Activated naive CD4-positive, alpha-beta T cell treated with anti-CD3 and anti-CD28 coated beads for 36 hours (primary cell): ENCODE results near the gene DDRGK1. TPM values are rescaled to one million over a fixed set of nuclear protein-coding genes. Genes with fewer than 3 reads are reported as not detected.
A peak's percentile ranks its signal among the peaks of the same experiment; 100 is the strongest.
"Not testable (repeated sequence)": the region's sequence is repeated elsewhere in the genome, so short reads cannot be mapped to it uniquely, and the experiment has no call there.

Source experiments
- CTCF ChIA-PET: fragments of 350-600 bp; sonication (Branson Sonifier 250); formaldehyde crosslinking; loops from one replicate; lab custom pipeline; 2021; ENCODE audit warnings: antibody characterized with exemption; lab: Charles Lee
- DNase-seq: peaks from one replicate; pipeline ENCODE4 v3.0.0-alpha.2; 2020
- H3K27ac Mint-ChIP-seq: one replicate; pipeline ENCODE4 v1.8.0; 2021; ENCODE audit warnings: mild to moderate bottlenecking, mixed read lengths
- H3K27me3 Mint-ChIP-seq: one replicate; pipeline ENCODE4 v1.8.0; 2021; ENCODE audit warnings: low read depth, mixed read lengths
- H3K36me3 Mint-ChIP-seq: one replicate; pipeline ENCODE4 v1.8.0; 2021; ENCODE audit warnings: low read depth, mixed read lengths
- H3K4me1 Mint-ChIP-seq: one replicate; pipeline ENCODE4 v1.8.0; 2021; ENCODE audit warnings: low read depth, mixed read lengths
- H3K4me3 Mint-ChIP-seq: one replicate; pipeline ENCODE4 v1.8.0; 2021; ENCODE audit warnings: mild to moderate bottlenecking, moderate library complexity, mixed read lengths
- H3K9me3 Mint-ChIP-seq: one replicate; pipeline ENCODE4 v1.8.0; 2021; ENCODE audit warnings: mixed read lengths
- intact Hi-C: fragments of 100-400 bp; cut with micrococcal nuclease; formaldehyde crosslinking; loops from one replicate; pipeline ENCODE4 v1.15.1; 2023
- total RNA-seq, 2 experiments: library from RNA; stranded (reverse); gene quantifications; one replicate each; pipeline ENCODE4 v1.2.3, GENCODE V29; 2021

The DDRGK1 gene
- total RNA-seq, 2 experiments from 2014 or later: 78.2 to 79.5 TPM

DNA sequence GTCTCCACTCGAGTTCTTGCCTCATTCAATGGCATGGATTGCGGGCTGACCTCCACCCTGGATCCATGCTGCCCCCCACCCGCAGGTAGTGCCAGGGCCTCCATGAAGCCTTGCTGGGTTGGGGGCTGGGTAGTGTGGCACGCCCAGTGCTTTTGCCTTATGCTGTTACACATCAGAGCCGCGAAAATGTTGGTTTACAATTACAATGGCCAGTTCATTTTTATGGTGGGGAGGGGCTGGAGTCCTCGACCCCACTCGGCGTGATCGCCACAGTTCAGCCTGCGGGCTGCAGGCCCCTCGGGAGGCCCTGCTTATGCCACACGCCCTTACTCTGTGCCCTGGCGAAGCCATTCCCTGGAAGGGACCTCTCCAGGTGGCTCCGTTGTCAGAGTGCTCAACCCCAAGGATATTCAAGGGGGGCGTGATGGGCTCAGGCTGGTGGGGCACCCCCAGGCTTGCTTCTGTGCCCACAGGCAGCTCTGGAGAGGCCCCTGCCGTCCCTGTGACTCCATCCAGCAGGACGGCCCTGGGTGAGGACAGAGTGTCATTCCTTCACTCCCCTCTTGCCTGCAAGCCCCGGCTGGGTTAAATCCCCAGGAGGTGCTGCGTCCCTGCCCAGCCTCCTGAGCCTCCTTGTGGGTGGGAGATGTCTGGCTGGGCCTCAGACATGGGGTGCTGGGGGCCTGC is 19.7 kb upstream of the DDRGK1 start:
- intact Hi-C loops: no loop called here
- CTCF ChIA-PET: interaction anchor here (0.6 to 9.0 kb wide), 3 partner anchors 12 to 92 kb away, joined by 3 to 74 read pairs (median 4); no protein-coding TSS in a partner anchor
- Mint-ChIP-seq H3K4me1 (peaks cover 21% of the 10 kb centered on the region), H3K27me3 (no peaks in the 10 kb centered on the region), H3K27ac (no peak overlapping the region), H3K36me3 (peaks cover 13% of the 10 kb centered on the region), H3K4me3 (no peak overlapping the region), H3K9me3 (no peaks in the 10 kb centered on the region)
- no peak for DNase-seq

GRCh38 chr20:3223651-3223993 is 19.1 kb upstream of the DDRGK1 start:
- no peak for DNase-seq
- Mint-ChIP-seq H3K36me3 (peaks cover 13% of the 10 kb centered on the region), H3K4me1 (peaks cover 21% of the 10 kb centered on the region), H3K27me3 (no peaks in the 10 kb centered on the region), H3K27ac (no peak overlapping the region), H3K9me3 (no peaks in the 10 kb centered on the region), H3K4me3 (no peak overlapping the region)
- intact Hi-C loops: no loop called here
- CTCF ChIA-PET: interaction anchor here (1.1 to 9.0 kb wide), 2 partner anchors 28 to 92 kb away, joined by 4 to 74 read pairs; no protein-coding TSS in a partner anchor

DNA sequence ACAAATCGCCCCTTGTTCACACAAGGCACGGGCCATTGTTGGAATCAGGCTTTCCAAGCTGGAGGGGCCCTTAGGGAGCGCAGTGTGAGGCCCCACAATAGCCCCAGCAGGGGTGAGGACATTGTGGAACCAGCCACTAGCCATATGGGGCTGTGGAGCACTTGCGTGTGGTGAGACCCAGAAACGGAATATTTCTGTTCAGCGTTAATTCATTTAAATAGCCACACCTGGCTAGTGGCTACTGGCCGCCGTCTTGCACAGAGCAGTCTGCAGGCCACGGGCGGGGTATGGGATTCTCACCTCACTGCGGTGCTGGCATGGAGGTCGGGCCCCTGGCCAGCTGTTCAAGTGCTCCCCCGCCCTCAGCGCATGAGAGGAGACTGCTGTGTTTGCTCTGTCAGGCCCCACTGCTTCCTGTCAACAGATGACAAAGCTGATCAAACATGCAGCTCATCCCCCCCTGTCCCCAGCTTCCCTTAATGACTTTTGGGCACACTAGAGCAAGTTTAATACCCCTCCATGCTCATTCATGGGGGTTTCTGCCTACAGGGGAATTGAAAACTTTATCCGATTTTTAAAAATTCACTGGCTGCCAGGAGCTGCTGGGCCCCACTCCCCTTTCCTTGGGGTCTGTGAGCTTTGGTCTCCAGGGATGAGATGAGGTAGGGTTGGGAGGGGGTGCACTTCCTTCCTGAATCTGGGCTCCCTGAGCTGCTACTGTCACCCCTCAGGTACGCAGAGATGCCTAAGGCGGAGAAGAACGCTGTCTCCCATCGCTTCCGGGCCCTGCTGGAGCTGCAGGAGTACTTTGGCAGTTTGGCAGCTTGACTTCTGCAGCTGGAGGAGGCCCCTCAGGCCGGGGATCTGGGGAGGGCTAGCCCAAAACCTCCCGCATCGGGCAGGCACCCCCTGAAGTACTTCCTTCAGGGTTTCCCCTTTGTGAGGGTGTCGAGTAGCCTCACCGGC is 18.4 kb upstream of the DDRGK1 start:
- DNase-seq: peak; percentile 65
- H3K27ac Mint-ChIP-seq: peak overlapping the region; percentile 41
- CTCF ChIA-PET: interaction anchor here (0.6 to 9.0 kb wide), 5 partner anchors 11 to 341 kb away, joined by 3 to 74 read pairs (median 3); no protein-coding TSS in a partner anchor
- intact Hi-C loops: no loop called here
- no peak overlapping the region for H3K4me3 Mint-ChIP-seq
- peaks cover 13% of the 10 kb centered on the region for H3K36me3 Mint-ChIP-seq
- H3K27me3 Mint-ChIP-seq: no peaks in the 10 kb centered on the region
- H3K9me3 Mint-ChIP-seq: no peaks in the 10 kb centered on the region
- peaks cover 24% of the 10 kb centered on the region for H3K4me1 Mint-ChIP-seq

DNA sequence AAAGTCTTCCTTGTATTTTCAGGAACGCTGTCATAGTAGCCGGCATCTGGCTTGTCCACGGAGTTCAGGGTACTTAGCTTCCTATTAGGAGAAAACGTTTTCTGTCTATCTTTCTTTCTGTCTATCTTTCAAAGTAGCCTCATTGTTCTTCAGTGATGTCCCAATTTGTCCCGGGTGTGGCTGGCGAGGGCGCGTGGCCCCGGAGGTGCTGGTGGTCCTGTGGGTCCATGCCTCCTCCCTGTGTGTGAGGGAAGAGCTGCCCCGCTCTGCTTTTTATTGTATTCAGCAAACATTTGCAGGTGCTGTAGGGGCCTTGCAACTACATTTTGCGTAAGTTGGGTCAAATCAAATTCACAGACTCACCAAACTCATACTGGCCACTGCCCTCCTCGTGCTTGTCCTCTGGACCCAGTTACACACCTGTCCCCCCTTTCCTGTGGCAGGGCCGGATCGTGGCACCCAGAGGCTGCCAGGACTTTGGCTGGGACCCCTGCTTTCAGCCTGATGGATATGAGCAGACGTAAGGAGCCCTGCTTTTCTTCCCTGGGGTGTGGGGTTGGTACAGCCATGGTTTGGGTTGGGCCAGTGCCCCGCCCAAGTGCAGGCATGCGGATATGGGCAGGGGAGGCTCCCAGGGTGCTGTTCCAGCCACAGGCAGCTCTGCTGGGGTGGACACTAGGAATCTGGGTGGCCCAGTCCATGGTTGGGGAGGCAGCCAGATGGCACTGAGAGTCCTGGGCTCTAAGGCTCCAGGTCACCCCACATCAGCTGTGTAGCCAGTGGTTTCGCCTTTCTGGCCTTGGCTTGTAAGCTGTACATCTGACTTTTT is 17.1 kb upstream of the DDRGK1 start:
- Mint-ChIP-seq H3K27ac (no peak overlapping the region), H3K36me3 (peaks cover 13% of the 10 kb centered on the region), H3K4me1 (peaks cover 24% of the 10 kb centered on the region), H3K9me3 (no peaks in the 10 kb centered on the region), H3K27me3 (no peaks in the 10 kb centered on the region), H3K4me3 (no peak overlapping the region)
- CTCF ChIA-PET: interaction anchor here (1.3 to 9.0 kb wide), 3 partner anchors 12 to 342 kb away, joined by 3 to 74 read pairs (median 6); partner anchors contain the start of gene ITPA
- intact Hi-C loops: no loop called here
- DNase-seq: no peak

GRCh38 chr20:3218307-3218988 is 14.0 kb upstream of the DDRGK1 start:
- CTCF ChIA-PET: interaction anchor here (0.6 to 9.0 kb wide), 22 partner anchors 9 to 459 kb away, joined by 3 to 74 read pairs (median 4); partner anchors contain the start of gene ITPA
- Mint-ChIP-seq H3K27me3 (no peaks in the 10 kb centered on the region), H3K36me3 (peaks cover 20% of the 10 kb centered on the region), H3K9me3 (no peaks in the 10 kb centered on the region), H3K4me3 (no peak overlapping the region), H3K27ac (no peak overlapping the region), H3K4me1 (peaks cover 21% of the 10 kb centered on the region)
- peak; percentile 76 for DNase-seq
- intact Hi-C loops: loop anchor here (1.0 kb wide), 2 partner anchors 58 to 98 kb away; no protein-coding TSS in a partner anchor

DNA sequence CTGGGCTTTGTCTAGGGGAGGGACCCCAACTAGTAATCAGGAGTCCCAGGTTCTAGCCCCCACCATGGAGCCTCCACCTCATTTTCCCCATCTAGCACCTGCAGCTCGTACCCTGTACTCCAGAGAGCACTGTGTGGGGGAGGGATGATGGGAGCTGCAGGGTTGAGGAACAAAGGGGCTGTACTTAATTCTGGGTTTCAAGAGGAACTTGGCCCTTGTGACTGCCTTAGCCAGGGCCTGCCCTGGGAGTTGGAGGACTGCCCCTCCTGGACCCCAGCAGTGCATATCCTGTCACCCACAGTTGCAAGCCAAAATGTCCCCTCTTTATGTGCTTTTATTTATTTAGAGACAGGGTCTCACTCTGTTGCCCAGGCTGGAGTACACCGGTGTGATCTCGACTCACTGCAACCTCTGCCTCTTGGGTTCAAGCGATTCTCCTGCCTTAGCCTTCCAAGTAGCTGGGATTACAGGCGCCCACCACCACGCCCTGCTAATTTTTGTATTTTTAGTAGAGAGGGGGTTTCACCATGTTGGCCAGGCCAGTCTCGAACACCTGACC is 11.0 kb upstream of the DDRGK1 start:
- CTCF ChIA-PET: interaction anchor here (1.3 kb wide), 1 partner anchor 101 kb away, joined by 3 read pairs; no protein-coding TSS in a partner anchor
- H3K36me3 Mint-ChIP-seq: peaks cover 19% of the 10 kb centered on the region
- H3K27me3 Mint-ChIP-seq, H3K27ac Mint-ChIP-seq, H3K9me3 Mint-ChIP-seq, DNase-seq, intact Hi-C loops, H3K4me3 Mint-ChIP-seq: not testable (repeated sequence)
- peaks cover 14% of the 10 kb centered on the region for H3K4me1 Mint-ChIP-seq

- Mint-ChIP-seq H3K9me3 (no peaks in the 10 kb centered on the region), H3K27ac (no peak overlapping the region), H3K27me3 (no peaks in the 10 kb centered on the region), H3K4me1 (peaks cover 24% of the 10 kb centered on the region), H3K4me3 (no peak overlapping the region), H3K36me3 (peaks cover 16% of the 10 kb centered on the region)
- DNase-seq: no peak
- intact Hi-C loops: no loop called here
- CTCF ChIA-PET: interaction anchor here (0.6 to 0.7 kb wide), 2 partner anchors 98 to 104 kb away, joined by 3 read pairs; no protein-coding TSS in a partner anchor
These were observed 8.7 kb upstream of the DDRGK1 start for GRCh38 chr20:3213226-3213625.

DNA sequence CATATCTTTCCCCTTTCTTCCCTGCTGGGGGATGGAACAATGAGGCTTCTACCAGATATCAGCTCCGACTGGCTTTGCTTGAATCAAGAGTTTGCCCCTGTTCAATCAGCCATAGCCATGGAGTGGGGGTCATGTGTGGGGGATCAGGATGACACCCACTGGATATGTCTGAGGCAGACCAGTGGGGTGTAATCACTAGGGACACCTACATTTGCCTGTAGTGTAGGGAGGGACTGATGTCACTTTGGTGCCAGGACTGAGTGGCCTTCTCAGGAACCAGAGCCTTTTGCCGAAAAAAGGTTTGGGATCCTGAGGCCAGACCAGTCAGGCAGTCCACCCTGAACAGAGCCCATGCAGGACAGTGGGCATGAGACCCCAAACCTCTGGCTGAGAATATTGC is 5.9 kb upstream of the DDRGK1 start:
- Mint-ChIP-seq H3K27ac (peak overlapping the region; percentile 24), H3K36me3 (peaks cover 16% of the 10 kb centered on the region), H3K4me1 (peaks cover 24% of the 10 kb centered on the region), H3K27me3 (no peaks in the 10 kb centered on the region), H3K9me3 (no peaks in the 10 kb centered on the region), H3K4me3 (peak overlapping the region; percentile 97)
- CTCF ChIA-PET: interaction anchor here (0.6 to 3.5 kb wide), 4 partner anchors 8 to 892 kb away, joined by 3 to 17 read pairs (median 4); no protein-coding TSS in a partner anchor
- DNase-seq: no peak
- intact Hi-C loops: no loop called here

- CTCF ChIA-PET: interaction anchor here (0.6 to 3.5 kb wide), 4 partner anchors 9 to 156 kb away, joined by 4 to 17 read pairs (median 5); no protein-coding TSS in a partner anchor
- H3K4me3 Mint-ChIP-seq: peak overlapping the region; percentile 97
- peaks cover 16% of the 10 kb centered on the region for H3K36me3 Mint-ChIP-seq
- no peaks in the 10 kb centered on the region for H3K9me3 Mint-ChIP-seq
- H3K4me1 Mint-ChIP-seq: peaks cover 24% of the 10 kb centered on the region
- peak overlapping the region; percentile 90 for H3K27ac Mint-ChIP-seq
- DNase-seq: peak; percentile 14
- intact Hi-C loops: loop anchor here (1.0 kb wide), 1 partner anchor 198 kb away; no protein-coding TSS in a partner anchor
- no peaks in the 10 kb centered on the region for H3K27me3 Mint-ChIP-seq
These were observed 5.5 kb upstream of the DDRGK1 start for GRCh38 chr20:3209946-3210317.

GRCh38 chr20:3209257-3209945 is 4.9 kb upstream of the DDRGK1 start, which contains the start of gene ITPA:
TSS of gene ITPA (plus strand) at chr20:3209498. CDS start at chr20:3209552, 54 bp downstream.
- DNase-seq: peak; percentile 77
- H3K27me3 Mint-ChIP-seq: no peaks in the 10 kb centered on the region
- peak within 1 kb of the TSS; percentile 97 for H3K4me3 Mint-ChIP-seq
- H3K4me1 Mint-ChIP-seq: peaks cover 26% of the 10 kb centered on the region
- no peaks in the 10 kb centered on the region for H3K9me3 Mint-ChIP-seq
- intact Hi-C loops: loop anchor here (1.0 kb wide), 1 partner anchor 199 kb away; no protein-coding TSS in a partner anchor
- CTCF ChIA-PET: interaction anchor here (0.6 to 3.5 kb wide), 5 partner anchors 9 to 558 kb away, joined by 3 to 17 read pairs (median 4); partner anchors contain the start of gene ADISSP
- H3K36me3 Mint-ChIP-seq: peaks cover 16% of the 10 kb centered on the region
- peak within 1 kb of the TSS; percentile 90 for H3K27ac Mint-ChIP-seq
